T-helper 1 cell treated with Interleukin-12 subunit alpha and Interleukin-12 subunit beta and Interleukin-4 antibody, amounts not matched to agents 30 ng/mL and 1 ng/mL, for 36 hours (primary cell): ENCODE measurements around the gene KIF6. TPM values are rescaled to one million over a fixed set of nuclear protein-coding genes. Genes with fewer than 3 reads are reported as not detected.
"Not testable (repeated sequence)": the region's sequence is repeated elsewhere in the genome, so short reads cannot be mapped to it uniquely, and the experiment has no call there.

Experiments used
- intact Hi-C: fragments of 100-400 bp; cut with micrococcal nuclease; formaldehyde crosslinking; loops from one replicate; pipeline ENCODE4 v1.15.1; 2024
- total RNA-seq: library from RNA; stranded (reverse); gene quantifications from 2 replicates; pipeline ENCODE4 v1.2.3, GENCODE V29; 2022

The KIF6 gene
- total RNA-seq, 1 donor from 2014 or later, result 0.10 TPM

DNA sequence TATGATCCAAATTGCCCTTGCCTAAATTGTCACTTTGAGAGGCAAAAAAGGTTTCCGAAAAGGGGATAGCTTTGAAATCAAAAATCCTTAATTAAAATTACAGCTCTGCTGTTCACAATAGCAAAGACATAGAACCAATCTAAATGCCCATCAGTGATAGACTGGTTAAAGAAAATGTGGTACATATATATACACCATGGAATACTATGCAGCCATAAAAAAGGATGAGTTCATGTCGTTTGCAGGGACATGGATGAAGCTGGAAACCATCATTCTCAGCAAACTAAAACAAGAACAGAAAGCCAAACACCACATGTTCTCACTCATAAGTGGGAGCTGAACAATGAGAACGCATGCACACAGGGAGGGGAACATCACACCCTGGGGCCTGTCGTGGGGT is 1.9 kb downstream of the KIF6 start:
- intact Hi-C loops, result not testable (repeated sequence)

DNA sequence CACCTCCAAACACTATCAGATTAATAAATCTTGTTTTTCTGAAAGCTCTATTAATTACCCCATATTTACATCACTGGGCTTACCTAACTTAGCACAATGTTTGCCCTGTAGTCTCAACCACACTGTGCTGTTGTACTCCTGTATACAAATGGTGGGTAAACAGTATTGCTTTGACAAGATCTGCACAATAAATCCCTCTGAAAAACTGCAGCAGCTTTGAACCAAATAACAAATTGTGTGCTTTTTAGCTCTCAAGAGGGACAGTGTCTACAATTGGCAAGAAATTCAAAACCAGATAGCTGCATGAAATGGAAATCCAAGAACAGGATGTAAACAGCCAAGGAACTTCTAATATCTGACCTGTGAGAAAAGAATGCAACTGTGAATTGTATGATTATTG is 10.4 kb downstream of the KIF6 start:
- intact Hi-C loops, result no loop called here

DNA sequence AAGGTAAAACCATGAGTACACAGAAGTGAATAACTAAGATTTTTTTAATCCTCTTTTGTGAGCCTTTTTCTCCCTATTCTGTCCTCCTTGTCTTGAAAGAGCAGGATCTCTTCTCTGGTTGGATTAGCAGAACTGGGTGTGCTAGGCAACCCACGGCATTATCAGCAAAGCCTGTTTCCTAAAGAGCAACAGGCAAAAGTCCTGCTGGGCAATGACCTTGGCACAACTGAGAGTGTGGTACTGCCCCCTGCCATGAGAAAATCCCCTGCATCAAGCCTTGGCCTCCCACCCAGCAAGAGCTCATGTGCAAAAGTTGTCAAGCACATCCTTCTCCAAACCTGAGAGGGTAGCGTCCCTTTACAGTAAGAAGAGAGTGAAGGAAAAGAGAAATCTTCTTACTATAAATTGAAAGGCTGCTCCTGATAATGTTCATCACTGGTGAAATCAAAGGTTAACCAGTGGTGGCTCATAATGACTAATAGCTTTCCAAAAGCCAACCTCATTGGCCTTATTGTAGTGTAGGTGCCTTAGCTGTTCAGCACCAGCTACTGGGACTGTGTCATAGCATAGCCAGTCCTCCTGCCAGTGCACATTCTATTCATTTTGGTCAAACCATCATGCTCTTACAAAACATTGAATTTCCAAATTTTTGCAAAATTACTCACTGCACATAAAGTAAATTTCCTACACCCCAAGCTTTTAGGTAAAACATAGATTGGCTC is 17.1 kb downstream of the KIF6 start:
- intact Hi-C loops, result no loop called here

DNA sequence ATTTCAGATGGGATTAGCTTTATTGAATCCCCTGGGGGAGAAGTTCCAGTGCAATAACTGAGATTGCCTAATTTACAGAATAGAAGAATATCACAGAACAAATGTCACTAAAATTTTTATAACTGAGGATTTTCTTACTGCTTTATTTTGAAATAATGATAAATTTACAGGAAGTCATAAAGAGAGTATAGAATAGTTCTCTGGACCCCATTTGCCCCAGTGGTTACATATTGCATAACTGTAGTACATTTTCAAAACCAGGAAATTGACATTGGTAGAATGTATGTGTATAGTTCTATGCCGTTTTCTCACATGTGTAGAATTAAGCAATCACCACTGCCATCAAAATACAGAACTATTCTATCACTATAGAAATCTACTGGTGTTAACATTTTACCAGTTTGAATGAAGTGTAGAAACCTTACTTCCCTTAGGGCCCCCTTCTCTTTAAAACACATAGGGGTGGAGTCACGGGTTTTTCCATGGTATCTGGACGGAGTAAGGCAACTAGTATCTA is 18.3 kb downstream of the KIF6 start:
- intact Hi-C loops, result no loop called here

- intact Hi-C loops, result no loop called here
Observed at GRCh38 chr6:39702265-39702664, 22.9 kb downstream of the KIF6 start.

DNA sequence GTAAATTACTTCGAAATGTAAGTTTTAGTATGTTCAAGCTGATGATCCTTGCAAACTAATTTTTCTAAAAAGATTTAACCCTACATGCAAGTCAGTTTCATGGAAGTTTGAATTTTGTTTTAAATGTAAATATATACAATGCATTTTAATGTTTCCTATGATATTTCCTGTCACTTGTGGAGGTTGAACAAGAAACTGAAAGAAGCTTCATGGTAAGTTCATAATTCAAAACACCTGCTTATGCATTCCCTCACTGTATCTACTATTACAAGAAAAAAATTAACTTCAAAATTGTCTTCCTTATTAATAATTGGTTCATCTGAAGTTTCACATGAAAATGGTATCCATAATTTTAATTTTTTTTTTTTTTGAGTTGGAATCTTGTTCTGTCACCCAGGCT is 24.8 kb downstream of the KIF6 start:
- intact Hi-C loops, result no loop called here

GRCh38 chr6:39698789-39699188 is 26.4 kb downstream of the KIF6 start:
- intact Hi-C loops, result no loop called here

DNA sequence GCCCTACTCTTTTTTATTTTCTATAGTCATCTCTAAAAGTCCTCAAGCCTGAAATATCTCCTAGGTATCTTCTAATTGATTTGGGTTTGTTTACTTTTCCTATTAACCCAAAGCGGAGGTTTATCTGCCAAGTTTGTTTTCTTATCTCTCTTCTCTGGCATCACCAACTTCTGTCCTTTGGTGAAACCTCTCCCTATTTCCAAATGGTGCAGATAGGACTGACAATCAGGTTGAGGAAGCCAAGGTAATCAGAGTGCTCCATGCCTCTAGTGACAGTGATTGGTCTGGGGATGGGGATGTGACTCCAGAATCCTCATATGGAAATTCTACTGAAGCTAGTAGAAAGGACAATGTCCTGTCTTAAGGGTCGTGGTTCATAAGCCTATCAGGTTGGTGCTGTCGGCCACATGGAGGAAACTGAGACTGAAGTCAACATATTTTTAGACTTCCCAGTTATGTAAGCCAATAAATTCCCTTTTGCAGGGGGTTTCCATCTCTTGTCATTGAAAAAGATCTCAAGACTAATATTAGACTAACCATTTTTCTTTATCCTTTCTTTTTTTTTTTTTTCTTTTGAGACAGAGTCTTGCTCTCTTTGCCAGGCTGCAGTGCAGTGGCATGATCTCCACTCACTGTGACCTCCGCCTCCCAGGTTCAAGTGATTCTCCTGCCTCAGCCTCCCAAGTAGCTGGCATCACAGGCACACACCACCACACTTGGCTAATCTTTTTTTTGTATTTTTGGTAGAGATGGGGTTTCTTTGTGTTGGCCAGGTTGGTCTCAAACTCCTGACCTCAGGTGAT is 28.0 kb downstream of the KIF6 start:
- intact Hi-C loops, result no loop called here

DNA sequence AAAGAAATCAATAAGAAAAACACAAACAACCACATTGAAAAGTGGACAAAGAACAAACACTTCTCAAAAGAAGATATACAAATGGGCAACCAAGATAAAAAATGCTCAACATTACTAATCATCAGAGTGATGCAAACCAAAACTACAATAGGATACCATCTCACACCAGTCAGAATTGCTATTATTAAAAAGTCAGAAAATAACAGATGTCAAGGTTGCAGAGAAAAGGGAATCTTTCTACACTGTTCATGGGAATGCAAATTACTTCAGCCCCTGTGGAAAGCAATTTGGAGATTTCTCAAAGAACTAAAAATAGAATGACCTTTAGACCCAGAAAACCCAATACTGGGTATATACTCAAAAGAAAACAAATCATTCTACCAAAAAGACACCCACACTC is 29.8 kb downstream of the KIF6 start:
- intact Hi-C loops, result no loop called here

DNA sequence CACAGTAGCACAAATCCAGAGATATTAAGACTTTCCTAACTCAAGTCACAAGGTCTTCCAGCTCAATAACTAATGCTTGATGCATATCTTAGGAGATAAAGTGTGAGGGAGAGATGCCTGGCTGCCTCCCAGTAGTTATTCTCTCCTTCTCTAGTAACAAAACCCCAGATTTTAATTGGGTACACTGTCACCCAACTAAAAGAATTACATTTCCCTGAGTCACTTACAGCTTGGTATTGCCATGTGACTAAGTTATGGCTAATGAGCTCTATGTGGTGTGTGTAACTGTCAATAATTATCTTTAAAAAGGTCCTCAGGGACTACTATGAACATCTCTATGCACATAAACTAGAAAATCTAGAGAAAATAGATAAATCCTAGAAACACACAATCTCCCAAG is 32.0 kb downstream of the KIF6 start:
- intact Hi-C loops, result no loop called here

GRCh38 chr6:39688494-39688893 is 36.7 kb downstream of the KIF6 start:
- intact Hi-C loops, result no loop called here

GRCh38 chr6:39686976-39687375 is 38.2 kb downstream of the KIF6 start:
- intact Hi-C loops, result no loop called here

DNA sequence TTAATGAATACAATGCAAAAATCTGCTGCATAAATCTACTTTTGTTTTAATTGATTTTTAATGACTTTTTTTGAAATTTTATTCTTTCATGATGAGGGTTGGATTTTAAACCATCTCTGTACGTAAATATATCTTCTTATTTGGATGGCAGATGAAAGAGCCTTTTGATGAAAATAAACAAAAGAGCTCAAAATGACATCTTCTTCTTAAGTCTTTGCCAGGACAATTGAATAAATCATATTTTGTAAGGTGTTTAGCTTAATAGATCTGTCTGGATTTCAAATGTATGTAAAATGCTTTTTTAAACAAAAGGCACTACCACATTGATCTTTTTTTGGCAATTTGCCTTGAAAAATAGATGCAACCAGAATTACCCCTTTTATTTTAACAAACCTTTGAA is 39.3 kb downstream of the KIF6 start:
- intact Hi-C loops, result no loop called here

GRCh38 chr6:39685489-39685826 is 39.8 kb downstream of the KIF6 start:
- intact Hi-C loops, result no loop called here

- intact Hi-C loops, result no loop called here
Observed at GRCh38 chr6:39684790-39685488, 40.3 kb downstream of the KIF6 start.

DNA sequence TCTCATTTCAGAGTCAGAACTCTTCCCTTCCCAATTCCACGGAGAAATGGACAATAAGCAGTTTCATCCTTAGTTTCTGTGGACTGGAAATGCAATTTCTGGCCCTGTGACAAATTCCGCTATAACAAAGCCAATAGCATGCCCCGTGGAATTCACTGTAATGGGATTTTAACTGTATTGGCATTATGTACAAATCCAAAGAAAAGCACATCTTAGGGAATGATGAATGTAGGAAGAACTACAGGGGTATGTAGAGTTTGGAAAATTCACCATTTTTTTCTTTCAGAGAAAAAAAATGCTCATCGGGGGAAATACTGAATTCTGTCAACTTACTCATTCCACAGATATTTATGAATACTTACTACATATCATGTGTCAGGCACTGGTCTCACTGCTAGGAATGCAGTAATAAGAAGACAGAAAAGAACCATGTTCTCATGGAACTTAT is 43.5 kb downstream of the KIF6 start:
- intact Hi-C loops, result no loop called here

GRCh38 chr6:39678914-39679313 is 46.3 kb downstream of the KIF6 start:
- intact Hi-C loops, result no loop called here

GRCh38 chr6:39677318-39677717 is 47.9 kb downstream of the KIF6 start:
- intact Hi-C loops, result not testable (repeated sequence)

DNA sequence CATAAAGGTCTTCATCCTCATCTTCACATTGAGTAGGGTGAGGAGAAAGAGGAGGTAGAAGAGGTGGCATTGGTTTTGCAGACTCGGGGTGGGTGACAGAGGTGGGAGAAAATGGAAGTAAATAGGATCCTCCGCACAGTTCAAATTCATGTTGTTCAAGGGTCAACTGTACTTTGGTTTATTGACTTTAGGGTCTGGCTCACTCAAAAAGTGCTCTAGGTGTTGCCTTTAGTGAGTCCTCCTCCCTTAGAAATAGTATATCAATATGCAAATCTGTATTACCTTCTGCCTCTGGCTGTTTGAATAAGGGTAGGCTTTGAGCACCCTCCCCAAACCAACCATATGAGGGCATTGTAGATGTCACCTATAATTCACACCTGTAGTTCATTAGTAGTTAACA is 54.7 kb downstream of the KIF6 start:
- intact Hi-C loops, result no loop called here

DNA sequence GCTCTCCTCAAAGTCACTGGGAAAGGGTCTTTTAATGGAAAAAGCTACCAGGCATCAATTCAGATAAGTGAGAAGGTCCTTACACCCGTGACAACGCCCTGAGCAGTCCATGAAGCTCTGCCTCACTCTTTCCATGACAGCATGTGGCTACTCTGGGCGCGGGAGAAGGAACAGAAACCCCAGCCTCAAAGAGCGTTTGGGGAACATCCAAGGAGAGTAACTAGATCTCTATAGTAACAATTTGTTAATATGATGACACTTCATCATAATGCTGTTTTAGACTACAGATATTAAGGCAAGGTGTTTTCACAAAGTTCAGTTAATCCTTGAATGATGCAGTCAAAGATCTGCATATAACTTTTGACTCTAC is 55.2 kb downstream of the KIF6 start:
- intact Hi-C loops, result no loop called here

GRCh38 chr6:39669207-39669972 is 55.8 kb downstream of the KIF6 start:
- intact Hi-C loops, result no loop called here
